ENCODE results near the gene SLIT1.

- TF ChIP-seq, protein P1, sequence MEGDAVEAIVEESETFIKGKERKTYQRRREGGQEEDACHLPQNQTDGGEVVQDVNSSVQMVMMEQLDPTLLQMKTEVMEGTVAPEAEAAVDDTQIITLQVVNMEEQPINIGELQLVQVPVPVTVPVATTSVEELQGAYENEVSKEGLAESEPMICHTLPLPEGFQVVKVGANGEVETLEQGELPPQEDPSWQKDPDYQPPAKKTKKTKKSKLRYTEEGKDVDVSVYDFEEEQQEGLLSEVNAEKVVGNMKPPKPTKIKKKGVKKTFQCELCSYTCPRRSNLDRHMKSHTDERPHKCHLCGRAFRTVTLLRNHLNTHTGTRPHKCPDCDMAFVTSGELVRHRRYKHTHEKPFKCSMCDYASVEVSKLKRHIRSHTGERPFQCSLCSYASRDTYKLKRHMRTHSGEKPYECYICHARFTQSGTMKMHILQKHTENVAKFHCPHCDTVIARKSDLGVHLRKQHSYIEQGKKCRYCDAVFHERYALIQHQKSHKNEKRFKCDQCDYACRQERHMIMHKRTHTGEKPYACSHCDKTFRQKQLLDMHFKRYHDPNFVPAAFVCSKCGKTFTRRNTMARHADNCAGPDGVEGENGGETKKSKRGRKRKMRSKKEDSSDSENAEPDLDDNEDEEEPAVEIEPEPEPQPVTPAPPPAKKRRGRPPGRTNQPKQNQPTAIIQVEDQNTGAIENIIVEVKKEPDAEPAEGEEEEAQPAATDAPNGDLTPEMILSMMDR (IDR thresholded peaks at IDR 0.05) = no peak
- TF ChIP-seq POLR2A (IDR thresholded peaks at IDR 0.05) = no peak
Observed at GRCh38 chr10:97175586-97175985, 10.2 kb downstream of the SLIT1 start.
